ENCODE data around the gene PUSL1.

DNA sequence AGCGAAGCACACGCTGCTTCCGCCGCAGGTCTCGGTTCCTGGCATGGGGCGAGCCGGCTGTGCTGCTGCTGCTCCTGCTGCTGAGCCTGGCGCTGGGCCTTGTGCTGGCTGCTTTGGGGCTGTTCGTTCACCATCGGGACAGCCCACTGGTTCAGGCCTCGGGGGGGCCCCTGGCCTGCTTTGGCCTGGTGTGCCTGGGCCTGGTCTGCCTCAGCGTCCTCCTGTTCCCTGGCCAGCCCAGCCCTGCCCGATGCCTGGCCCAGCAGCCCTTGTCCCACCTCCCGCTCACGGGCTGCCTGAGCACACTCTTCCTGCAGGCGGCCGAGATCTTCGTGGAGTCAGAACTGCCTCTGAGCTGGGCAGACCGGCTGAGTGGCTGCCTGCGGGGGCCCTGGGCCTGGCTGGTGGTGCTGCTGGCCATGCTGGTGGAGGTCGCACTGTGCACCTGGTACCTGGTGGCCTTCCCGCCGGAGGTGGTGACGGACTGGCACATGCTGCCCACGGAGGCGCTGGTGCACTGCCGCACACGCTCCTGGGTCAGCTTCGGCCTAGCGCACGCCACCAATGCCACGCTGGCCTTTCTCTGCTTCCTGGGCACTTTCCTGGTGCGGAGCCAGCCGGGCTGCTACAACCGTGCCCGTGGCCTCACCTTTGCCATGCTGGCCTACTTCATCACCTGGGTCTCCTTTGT, 25.3 kb downstream of the PUSL1 start:
- no peak for TF ChIP-seq CTCF (optimal IDR thresholded peaks at IDR 0.05 in 1 of 3, IDR thresholded peaks at IDR 0.05 in 1 of 3, conservative IDR thresholded peaks at IDR 0.05 in 1 of 3; ENCODE audit: extremely low read depth in 1 of 3, insufficient read depth in 2 of 3, low read length in 3 of 3)
- no peak for TF ChIP-seq EZH2 (IDR thresholded peaks at IDR 0.05; ENCODE audit: low read length)

All from keratinocyte (primary cell).